LNCAP (cell line): ENCODE data around the gene RNF8.

ENCODE experiments used
- TF ChIP-seq, protein P1 (sequence below): fragments of 450-650 bp; IDR thresholded peaks from 2 replicates; pipeline ENCODE4 v1.5.1; 2017; ENCODE audit warnings: mild to moderate bottlenecking

The RNF8 gene

DNA sequence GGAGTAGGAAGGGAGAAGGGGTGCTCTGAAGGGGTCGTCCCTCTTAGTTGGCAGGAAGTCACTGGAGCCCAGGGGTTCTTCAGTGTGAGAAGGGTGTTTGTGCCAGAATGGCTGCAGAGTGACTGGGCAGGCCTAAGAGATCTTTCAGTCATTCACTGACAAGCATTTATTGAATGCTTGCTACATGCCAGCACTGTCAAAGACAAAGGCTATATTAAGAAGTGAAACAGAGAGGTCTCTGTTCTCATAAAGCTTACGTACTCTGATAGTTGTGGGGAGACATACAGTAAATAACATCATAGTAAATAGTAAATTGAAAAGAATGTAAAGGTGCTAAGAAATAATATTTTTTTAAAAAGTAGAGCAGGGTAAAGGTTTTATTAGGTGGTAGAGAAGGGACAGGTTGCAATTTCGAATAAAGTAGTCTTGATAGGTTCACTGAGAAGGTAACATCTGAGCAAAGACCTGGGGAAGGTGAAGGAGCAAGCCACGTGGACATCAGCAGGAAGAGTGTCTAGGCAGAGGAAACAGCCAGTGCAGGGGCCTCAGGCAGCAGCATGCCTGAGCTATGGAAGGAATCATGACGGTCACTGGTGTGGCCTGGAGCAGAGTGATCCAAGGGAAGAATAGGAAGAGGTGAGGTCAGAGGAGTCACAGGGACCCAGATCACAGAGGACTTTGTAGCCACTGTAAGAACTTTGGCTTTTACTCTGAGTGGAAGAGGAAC is 36.3 kb upstream of the RNF8 start:
- TF ChIP-seq, protein P1, sequence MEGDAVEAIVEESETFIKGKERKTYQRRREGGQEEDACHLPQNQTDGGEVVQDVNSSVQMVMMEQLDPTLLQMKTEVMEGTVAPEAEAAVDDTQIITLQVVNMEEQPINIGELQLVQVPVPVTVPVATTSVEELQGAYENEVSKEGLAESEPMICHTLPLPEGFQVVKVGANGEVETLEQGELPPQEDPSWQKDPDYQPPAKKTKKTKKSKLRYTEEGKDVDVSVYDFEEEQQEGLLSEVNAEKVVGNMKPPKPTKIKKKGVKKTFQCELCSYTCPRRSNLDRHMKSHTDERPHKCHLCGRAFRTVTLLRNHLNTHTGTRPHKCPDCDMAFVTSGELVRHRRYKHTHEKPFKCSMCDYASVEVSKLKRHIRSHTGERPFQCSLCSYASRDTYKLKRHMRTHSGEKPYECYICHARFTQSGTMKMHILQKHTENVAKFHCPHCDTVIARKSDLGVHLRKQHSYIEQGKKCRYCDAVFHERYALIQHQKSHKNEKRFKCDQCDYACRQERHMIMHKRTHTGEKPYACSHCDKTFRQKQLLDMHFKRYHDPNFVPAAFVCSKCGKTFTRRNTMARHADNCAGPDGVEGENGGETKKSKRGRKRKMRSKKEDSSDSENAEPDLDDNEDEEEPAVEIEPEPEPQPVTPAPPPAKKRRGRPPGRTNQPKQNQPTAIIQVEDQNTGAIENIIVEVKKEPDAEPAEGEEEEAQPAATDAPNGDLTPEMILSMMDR, result no peak

DNA sequence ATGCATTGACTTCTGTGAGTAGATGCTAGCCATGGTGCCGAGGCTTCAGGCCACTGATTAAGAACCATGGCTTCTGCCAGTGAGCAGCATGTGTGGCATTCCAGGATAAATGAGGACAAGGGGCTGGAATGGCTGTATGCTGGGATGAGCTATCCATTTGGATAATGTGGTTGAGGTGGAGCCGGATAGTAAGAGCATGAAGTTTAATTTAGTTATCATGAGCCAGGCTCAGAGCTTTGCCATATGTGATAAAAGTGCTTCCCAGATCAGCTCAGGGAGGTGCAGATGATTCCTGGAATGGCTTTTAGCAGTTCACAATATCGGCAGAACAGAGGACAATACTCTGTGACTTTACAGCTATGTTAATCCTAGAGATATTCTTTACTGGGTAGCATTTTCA is 34.6 kb upstream of the RNF8 start:
- TF ChIP-seq, protein P1, result no peak

DNA sequence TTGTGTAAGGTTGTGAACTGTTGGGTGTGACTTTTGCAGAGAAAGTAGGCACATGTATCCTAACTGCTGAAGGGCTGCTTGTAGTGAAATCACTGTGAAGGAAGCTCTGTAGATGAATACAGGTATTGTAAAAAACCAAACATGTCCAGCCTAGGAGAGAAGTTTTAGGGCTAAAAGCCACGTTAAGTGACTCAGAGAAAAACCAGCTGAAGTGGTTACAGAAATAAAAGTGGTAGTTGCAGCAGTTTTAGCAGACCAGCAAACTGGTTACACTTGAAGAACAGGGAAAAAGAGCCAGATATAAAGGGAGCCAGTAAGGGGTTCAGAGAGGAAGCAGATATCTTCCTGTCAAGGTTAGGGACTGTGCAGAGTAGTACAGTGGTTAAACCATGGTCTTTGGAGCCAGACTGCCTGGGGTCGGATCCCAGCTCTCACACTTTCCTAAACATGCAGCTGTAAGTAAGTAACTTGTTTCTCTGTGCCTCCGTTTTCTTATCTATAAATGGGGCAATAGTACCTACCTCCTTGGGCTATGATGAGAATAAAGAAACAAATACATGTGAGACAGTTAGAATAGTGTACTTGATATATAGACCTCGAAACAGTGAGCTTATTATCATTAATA is 33.8 kb upstream of the RNF8 start:
- TF ChIP-seq, protein P1, result no peak

DNA sequence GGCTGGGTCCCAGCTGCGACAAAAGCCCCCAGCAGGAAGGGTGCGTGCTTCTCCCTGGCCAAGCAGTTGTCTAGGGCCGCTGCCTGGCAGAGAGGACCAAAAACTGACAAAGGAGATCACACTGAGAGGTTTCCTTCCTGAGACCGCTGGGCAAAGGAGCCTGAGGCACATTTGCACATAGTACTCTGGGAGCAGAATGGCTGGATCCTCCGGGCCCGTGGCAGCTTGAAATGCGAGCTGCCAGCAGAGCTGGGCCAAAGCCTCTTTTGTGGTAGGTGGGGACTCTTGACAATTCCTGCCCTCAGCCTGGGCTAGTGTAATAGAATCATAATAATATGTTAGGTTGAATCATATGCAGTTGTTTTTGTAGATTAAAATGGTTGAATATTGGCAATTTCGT is 33.1 kb upstream of the RNF8 start:
- TF ChIP-seq, protein P1, result no peak

DNA sequence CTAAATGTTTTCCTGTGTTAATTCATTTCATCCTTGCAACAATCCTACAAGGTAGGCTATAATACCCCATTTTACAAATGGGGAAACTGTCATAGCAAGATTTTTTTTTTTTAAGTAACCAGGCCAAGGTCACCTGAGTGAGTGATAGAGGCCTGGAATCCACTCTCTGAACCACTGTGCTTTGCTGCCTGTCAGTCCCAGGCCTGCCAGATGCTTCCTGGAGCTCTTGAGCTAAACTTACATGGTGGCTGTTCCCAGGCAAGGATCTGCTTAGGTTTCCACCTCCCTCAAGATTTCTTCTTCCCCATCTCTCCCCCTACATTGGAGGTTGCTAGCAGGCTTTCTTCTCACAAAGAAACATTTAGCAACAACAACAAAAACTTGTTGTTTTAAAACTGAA is 32.7 kb upstream of the RNF8 start:
- TF ChIP-seq, protein P1, result no peak

DNA sequence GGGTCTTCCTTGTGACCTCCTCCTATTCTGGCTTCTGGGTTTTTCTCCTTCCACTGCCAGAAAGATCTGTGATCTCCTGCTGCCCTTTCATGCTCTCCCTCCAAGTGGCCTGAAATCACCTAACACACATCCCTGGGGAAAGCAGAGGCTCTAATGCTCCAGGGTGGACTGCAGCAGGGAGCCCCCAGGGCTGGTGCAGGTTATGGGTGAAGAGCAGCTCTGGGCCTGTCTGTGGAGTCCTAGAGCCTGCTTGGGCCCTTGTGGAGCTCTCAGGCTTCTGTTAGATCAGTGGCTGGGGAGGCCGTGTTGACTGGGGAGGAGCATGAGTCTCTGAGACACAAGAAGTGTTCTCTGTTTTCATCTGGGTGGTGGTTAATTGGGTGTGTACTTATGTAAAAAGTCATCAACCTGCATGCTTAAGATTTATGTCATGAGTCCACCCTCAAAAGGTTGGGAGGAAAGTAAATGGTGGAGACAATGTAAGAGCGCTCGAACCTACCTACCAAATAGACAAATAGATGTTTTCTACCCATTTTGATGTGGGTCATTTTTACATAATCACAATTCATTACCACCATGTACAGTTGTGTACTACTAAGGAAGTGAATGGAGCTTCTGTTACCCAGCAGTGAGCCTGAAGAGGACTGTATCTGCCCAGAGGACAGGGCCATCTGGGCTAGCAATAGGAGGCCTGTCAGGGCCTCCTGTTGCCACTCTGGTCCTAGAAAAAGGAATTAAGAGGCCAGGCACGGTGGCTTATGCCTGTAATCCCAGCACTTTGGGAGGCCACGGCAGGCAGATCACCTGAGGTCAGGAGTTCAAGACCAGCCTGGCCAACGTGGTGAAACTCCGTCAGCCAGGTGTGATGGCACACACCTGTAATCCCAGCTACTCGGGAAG is 32.0 kb upstream of the RNF8 start:
- TF ChIP-seq, protein P1, result no peak

DNA sequence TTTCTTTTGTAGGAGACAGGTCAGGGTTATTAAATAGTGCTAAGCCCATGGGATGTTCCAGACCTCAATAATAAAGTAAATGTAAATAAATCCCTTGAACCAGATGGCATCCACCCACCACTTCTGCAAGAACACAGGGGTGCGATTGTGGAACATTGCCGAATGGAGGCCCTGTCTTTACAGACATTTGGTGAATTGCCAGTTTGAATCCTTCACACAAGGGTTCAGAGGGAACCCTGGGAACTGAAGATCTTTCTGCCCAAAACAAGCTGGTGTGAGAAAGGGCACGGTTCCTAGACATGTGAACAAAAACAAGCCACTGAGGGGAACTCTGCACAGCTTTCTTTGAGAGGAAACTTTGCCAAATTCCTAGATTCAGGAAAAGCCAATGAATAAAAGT is 30.2 kb upstream of the RNF8 start:
- TF ChIP-seq, protein P1, result no peak
